ENCODE data around the gene IL6. TPM values are rescaled to one million over a fixed set of nuclear protein-coding genes. Genes with fewer than 3 reads are reported as not detected.
"Not testable (repeated sequence)": the region's sequence is repeated elsewhere in the genome, so short reads cannot be mapped to it uniquely, and the experiment has no call there.

The IL6 gene
- total RNA-seq, 1 donor from 2014 or later = not detected

DNA sequence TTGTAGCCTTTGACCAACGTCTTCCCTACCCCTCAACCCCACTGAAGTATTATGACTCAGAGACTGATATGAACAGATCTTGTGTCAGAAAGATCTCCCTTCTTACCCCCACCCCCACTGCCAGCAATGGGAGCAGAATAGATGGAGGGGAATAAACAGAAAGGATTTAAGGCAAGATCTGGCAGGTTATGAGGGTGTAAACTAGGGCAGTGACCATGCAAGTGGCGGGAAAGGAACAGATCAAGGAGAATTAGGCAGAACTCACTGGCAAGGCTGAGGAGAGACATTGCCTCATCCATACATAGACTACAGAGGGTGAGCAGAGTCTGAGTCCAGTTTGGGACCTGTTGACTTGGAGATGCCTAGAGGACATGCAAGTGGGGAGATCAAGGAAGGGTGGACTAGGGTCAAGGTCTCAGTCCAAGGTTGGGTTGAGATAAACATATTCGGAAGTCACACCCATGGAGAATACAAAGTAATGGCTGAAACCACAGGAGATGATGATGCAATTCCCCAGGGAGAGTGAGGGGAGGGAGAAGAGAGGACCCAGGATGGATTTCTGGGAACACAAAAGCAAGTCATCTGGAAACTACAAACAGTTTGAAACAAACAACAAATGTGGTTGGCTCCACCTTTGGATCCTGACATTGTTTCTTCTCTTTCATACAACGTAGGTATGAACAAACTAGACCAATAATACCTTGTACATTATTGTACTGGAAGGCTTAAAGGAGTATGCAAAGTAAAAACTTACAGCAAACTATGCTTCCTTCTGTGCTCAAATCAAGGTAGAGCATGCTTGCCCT, 44.9 kb upstream of the IL6 start:
- TF ChIP-seq, protein P1, sequence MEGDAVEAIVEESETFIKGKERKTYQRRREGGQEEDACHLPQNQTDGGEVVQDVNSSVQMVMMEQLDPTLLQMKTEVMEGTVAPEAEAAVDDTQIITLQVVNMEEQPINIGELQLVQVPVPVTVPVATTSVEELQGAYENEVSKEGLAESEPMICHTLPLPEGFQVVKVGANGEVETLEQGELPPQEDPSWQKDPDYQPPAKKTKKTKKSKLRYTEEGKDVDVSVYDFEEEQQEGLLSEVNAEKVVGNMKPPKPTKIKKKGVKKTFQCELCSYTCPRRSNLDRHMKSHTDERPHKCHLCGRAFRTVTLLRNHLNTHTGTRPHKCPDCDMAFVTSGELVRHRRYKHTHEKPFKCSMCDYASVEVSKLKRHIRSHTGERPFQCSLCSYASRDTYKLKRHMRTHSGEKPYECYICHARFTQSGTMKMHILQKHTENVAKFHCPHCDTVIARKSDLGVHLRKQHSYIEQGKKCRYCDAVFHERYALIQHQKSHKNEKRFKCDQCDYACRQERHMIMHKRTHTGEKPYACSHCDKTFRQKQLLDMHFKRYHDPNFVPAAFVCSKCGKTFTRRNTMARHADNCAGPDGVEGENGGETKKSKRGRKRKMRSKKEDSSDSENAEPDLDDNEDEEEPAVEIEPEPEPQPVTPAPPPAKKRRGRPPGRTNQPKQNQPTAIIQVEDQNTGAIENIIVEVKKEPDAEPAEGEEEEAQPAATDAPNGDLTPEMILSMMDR (conservative IDR thresholded peaks at IDR 0.05) = no peak
- H3K4me1 Mint-ChIP-seq (ENCODE audit: unreplicated experiment) = no peaks in the 10 kb centered on the region
- no peak overlapping the region for H3K27ac Mint-ChIP-seq
- H3K4me3 Mint-ChIP-seq = no peak overlapping the region
- no peaks in the 10 kb centered on the region for H3K9me3 Mint-ChIP-seq
- H3K36me3 Mint-ChIP-seq = no peaks in the 10 kb centered on the region
- H3K27me3 Mint-ChIP-seq = peaks cover 4% of the 10 kb centered on the region
- no peak for DNase-seq (ENCODE audit: extremely low spot score, unreplicated experiment)

DNA sequence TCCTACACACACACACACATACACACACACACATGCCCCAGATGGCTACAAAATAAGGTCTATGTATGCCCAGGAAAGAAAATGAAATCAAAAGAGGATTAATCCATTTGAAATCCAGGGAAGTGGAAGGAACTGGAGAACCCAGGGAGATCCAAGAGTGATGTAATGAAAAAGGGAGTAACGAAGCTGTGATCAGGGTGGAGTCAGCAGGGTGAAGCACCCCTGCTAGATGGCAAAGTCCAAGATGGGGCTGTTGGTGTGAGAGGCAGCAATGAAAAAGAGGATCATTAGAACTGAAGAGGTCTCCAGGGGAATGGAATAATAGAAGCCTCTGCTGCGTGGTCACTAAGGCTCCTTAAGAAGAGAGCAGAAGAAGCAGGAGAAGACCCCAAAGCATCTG, 43.6 kb upstream of the IL6 start:
- Mint-ChIP-seq H3K27me3 (peaks cover 4% of the 10 kb centered on the region), H3K4me3 (no peak overlapping the region), H3K27ac (no peak overlapping the region), H3K4me1 (ENCODE audit: unreplicated experiment) (no peaks in the 10 kb centered on the region), H3K9me3 (no peaks in the 10 kb centered on the region), H3K36me3 (no peaks in the 10 kb centered on the region)
- no peak for DNase-seq (ENCODE audit: extremely low spot score, unreplicated experiment)
- TF ChIP-seq, protein P1 (conservative IDR thresholded peaks at IDR 0.05) = no peak

DNA sequence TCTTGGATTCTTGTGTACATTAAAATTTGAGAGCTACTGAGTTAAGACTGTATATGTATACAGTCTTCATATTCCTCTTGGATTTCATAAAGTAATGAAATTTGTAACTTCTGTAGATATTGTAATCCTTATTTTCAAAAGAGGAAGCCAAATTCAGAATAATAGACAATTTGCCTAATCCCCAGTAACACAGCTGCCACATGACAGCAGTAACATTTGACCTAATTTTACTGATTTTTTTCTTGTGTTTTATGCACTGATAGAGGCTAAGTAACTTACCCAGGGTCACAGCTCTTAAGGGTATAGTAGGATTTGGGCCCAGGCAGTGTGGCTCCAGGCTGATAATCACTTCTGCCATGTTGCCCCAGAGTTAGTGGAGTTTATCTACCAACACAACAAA, 40.4 kb upstream of the IL6 start:
- no peaks in the 10 kb centered on the region for H3K36me3 Mint-ChIP-seq
- H3K4me1 Mint-ChIP-seq (ENCODE audit: unreplicated experiment) = no peaks in the 10 kb centered on the region
- DNase-seq (ENCODE audit: extremely low spot score, unreplicated experiment) = no peak
- TF ChIP-seq, protein P1 (conservative IDR thresholded peaks at IDR 0.05) = no peak
- no peak overlapping the region for H3K4me3 Mint-ChIP-seq
- no peaks in the 10 kb centered on the region for H3K9me3 Mint-ChIP-seq
- H3K27ac Mint-ChIP-seq = no peak overlapping the region
- peaks cover 4% of the 10 kb centered on the region for H3K27me3 Mint-ChIP-seq

DNA sequence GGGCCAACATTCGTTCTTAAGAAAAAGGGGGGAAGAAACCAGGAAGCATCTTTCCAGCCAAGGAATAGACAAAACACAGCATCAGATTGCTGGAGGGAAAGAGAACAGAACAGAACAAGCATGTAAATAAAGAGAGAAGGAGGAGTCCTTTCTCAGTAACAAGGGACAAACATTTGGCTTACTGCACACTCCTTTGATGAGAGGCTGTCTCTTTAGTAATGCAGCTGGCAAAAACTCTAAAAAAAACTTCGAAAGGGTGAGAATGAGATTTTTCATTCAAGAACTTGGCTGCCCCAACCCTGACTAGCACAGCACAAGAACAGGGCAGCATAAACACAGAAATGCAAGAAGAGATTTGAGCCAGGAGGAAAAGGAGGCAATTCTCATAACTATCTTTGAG, 38.9 kb upstream of the IL6 start:
- Mint-ChIP-seq H3K36me3 (no peaks in the 10 kb centered on the region), H3K9me3 (no peaks in the 10 kb centered on the region), H3K4me3 (no peak overlapping the region), H3K27ac (no peak overlapping the region), H3K4me1 (ENCODE audit: unreplicated experiment) (no peaks in the 10 kb centered on the region), H3K27me3 (peaks cover 4% of the 10 kb centered on the region)
- TF ChIP-seq, protein P1 (conservative IDR thresholded peaks at IDR 0.05) = no peak
- DNase-seq (ENCODE audit: extremely low spot score, unreplicated experiment) = no peak

DNA sequence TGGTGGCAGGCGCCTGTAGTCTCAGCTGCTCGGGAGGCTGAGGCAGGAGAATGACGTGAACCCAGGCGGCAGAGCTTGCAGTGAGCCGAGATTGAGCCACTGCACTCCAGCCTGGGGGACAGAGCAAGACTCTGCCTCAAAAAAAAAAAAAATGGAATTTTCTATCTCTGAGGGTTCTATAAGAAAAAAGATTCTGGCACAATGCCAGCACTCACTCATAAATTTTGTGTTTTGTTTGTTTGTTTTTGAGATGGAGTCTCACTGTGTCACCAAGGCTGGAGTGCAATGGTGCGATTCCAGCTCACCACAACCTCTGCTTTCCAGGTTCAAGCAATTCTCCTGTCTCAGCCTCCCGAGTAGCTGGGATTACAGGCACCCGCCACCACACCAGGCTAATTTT, 38.1 kb upstream of the IL6 start:
- not testable (repeated sequence) for DNase-seq (ENCODE audit: extremely low spot score, unreplicated experiment); H3K27ac Mint-ChIP-seq; H3K4me1 Mint-ChIP-seq (ENCODE audit: unreplicated experiment); H3K4me3 Mint-ChIP-seq; H3K36me3 Mint-ChIP-seq; H3K27me3 Mint-ChIP-seq; H3K9me3 Mint-ChIP-seq

DNA sequence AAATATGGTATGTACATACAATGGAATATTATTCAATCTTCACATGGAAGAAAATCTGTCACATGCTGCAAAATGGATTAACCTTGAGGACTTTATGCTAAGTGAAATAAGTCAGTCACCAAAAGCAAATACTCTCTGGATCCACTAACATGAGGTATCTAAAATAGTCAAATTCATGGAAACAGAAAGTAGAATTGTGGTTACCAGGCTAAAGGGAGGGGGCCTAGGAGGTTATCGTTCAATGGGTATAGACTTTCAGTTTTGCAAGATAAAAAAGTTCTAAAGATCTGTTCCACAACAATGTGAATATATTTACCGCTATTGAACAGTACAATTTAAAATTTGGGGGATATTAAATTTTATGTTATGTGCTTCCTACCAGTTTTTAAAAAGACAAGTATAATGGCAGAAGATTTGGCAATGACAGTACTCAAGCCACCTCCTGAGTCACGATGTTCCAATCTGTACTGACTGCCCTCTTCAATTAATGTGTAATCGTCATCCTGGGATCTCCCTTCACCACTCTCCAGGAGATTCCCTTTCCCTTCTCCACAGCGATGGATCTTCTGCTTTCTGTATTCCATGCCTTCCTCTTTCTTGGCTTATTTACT, 32.3 kb upstream of the IL6 start:
- Mint-ChIP-seq H3K9me3 (no peaks in the 10 kb centered on the region), H3K36me3 (no peaks in the 10 kb centered on the region), H3K4me3 (no peak overlapping the region), H3K27ac (no peak overlapping the region), H3K27me3 (peaks cover 8% of the 10 kb centered on the region), H3K4me1 (ENCODE audit: unreplicated experiment) (no peaks in the 10 kb centered on the region)
- TF ChIP-seq, protein P1 (conservative IDR thresholded peaks at IDR 0.05) = no peak
- no peak for DNase-seq (ENCODE audit: extremely low spot score, unreplicated experiment)

Data from type B pancreatic cell (in vitro differentiated cells).